NOMO-1 treated with dmso at 0.1 percent for 144 hours (cell line): ENCODE data around the gene HIGD1A.

ENCODE experiments used
- DNase-seq: peaks from one replicate; lab custom pipeline; 2025; ENCODE audit not compliant: unreplicated experiment; lab: John Stamatoyannopoulos, UW

Gene HIGD1A

DNA sequence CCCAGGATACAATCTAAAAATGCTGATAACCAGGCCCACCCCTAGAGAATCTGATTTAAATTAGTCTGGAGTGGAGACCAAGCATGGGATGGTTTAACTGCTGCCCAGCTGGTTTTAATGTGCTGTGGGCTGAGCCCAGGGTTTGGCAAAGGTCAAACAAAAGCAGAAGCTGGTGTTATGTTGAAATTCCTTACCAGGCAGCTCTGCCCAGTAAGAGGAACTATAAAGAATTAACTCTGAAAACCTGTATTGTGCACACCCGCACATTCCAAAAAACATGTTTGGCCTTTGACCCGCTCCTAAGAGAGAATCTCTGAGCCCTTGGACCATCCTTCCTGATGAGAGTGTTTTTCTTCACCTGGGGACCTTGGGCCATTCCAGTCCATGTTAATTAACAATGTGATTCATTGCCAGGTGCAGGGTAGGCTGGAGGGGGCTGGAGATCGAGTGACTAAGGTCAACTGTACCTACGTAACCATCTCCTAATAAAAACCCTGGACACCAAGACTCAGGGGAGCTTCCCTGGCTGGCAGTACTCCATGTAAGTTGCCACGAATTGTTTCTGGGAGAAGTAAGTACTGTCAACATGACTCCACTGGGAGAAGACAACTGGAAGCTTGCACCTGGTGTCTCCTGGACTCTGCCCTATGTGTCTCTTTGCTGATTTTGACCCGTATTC, 42.1 kb downstream of the HIGD1A start:
- DNase-seq, result peak; percentile 80

DNA sequence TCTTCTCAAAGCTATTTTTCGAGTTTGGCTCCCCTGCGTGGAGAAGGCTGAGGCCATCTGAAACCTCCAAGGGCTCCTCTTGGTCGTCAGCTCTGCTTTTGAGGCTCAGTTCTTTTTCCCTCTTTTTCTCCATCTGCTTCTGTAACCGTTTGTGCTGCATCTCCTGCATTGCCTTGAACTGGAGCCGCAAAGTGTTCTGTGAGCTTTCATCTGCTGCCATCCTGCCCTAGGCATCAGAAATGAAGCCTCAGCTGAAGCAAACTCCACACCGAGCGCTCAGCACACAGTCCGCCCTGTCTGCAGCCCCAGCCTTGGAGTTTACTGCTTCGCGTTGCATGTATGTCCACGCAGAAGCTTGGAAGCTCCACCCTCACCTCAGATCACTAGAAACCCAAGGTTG, 46.2 kb downstream of the HIGD1A start:
- DNase-seq, result no peak

DNA sequence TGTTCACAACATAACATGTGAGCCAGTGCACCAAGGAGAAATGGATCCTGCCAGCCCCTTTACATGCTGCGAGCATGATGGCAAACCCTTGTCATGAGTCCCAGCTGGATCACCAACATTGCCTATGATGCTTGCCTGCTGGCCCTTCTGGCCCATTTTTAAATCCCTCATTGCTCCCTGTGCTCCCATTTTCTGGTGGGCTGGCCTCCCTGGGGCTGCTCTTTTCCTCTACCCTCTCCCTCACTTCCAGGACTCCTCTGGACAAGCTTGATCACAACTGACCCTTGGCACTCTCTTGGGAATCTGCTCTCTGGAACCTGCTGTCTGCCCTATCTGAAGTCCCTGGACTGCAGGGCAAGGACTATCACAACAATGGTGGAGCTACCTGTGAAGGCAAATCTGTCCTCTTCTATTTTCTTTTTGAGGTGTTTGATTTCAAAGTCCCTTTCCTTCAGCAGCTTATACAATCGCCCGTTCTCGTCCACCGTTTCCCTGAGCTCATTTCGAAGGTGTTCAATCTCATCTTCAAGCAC, 47.5 kb downstream of the HIGD1A start:
- no peak for DNase-seq

DNA sequence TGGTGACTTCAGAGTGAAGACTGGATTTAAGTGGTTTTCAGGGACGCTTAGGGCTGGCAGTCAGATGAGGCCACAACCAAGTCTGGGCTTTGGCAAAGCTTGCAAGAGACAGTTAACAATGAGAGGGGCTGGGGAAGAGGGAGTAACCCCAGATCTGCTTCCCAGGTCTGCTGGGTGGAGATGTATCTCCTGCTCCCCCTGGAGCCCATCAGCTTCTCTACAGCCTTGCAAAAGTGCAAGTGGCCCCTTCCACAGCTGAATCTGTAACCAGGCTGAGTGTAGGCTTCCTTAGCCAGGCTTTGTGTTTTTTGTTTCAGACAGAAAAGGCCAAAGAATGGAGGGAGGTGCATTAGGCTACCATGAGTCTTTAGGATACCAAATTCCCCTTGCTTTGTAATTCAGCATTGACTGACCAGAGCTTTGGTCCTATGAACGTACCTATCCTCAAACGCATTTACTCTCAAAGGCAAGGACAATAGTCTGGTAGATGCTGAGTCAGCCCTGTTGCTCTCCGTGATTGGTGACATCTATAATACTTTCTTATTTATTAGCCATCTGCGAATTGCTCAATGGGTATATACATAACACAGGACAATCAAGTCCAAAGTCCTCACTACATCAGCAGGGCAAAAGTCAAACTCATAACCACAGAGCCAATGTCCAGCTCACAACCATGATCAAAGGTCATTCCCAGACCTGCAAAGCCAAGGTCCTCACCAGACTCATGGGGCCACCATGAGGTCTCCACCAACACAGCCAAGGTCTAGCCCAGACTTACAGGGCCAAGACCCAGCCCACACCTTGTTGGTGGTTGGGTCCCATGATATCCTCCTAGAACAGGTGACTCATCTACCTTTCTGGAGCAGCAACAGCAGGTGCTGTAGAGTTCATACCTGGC, 48.4 kb downstream of the HIGD1A start:
- DNase-seq, result peak; percentile 36

DNA sequence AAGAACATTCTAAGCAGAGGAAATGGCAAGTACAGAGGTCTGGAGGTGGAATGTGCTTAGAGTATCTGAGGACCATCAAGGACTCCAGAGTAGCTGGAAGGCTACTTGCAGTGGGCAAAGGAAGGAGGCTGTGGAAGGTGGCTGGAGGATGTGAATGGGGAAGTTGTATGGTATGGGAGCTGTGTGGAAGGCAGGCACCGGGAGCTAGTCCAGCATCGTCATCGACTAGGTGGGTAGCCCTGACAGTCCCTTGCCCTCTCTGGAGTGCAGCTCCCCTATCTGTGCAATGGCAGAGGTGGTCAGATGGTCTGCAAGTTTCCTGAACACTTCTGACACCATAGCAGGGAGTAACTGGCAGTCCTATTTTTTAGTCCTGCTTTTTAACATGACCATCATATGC, 50.5 kb downstream of the HIGD1A start:
- DNase-seq, result no peak

DNA sequence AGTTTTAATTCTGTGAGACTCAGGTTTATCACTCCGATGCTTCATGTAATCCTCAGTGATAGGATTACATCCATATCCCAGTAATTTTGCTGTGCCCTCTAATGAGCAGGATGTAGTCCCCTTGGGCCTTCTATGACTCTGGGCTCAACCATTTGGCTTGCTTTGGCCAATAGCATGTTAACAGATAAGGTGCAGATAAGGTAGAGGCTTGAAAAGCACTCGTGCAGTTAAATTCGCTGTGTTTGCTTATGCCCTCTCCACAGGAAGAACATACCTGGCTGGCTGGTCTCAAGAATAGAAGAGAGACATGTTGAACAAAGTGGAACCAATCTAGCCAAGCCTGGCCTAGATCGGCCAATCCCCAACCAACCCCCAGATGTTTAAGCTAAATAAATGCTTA, 51.3 kb downstream of the HIGD1A start:
- DNase-seq, result no peak

DNA sequence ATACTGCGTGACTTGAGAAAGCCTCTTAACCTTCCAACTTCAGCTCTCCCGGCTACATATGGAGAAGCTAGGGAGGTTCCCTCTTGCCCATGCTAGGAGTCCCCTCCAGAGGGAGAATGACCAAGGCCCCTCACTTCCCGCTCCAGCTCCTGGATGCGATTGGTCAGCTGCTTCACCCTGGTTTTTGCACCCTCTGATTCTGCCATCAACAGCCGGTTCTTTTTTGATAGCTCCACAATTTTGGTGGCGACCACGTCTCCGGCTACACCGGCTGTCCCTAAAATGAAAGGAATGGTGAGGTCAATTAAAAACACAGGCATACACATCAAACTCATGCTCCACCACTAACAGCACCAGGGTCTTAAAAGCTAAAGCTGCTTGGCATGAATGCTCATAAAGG, 51.8 kb downstream of the HIGD1A start:
- DNase-seq, result no peak

DNA sequence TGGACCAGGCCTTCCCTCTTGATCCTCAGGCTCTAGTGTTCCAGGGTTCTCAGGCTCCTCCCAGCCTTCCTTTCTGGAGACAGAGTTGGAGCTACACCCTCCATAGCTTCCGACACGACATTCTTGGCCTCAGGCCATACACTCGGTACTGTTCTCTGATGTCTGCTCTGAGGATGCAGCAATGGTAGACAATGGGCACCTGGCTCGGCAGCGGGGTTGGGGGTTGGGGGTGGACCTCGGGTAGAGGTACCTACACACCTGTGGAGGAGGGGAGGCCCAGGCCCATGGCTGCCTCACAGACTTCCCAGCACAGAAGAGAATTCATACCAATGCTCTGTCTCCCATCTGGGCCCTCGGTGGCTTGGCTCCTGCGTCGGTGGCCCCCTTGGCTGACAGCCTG, 52.7 kb downstream of the HIGD1A start:
- DNase-seq, result no peak

DNA sequence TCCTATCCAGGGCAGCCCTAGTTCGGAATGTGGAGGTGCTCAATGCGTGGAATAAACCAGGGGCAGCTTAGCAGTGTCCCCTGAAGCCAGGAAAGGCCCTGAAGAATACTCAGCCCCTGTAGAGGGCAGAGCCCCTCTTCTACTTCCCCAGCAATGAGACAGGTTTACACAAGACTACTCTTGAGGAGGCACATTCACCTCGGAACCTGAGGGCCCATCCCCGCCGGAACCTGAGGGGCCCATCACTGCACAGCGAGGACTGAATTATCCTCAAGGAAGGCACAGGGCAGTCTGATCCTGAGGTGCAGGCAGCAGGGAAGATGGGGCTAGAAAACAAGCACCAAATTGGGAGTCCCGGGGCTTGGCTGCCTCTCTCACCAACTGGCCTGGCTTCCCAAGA, 53.5 kb downstream of the HIGD1A start:
- no peak for DNase-seq

DNA sequence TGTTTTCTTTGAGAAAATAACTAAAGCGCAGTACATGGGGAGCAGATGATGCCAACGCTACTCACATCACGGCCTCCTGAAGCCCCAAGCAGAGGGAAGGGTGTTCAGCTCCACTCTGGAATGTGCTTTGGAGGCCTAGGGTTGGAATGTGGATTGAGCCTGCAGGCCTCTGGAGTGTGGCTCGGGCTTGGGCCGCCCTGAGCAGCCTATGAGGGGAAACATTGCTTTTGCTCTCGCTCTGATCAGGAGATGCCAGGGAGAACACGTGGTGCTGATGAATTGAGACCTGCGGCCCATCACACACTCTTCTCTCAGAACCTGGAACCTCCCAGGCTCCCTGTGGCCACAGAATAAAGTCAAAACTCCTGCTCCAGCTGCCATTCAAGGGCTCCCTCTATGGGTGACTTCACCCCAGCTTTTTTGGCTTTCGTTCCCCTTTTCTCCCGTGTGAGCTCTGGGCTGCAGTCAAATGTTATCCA, 54.5 kb downstream of the HIGD1A start:
- DNase-seq, result peak; percentile 48

DNA sequence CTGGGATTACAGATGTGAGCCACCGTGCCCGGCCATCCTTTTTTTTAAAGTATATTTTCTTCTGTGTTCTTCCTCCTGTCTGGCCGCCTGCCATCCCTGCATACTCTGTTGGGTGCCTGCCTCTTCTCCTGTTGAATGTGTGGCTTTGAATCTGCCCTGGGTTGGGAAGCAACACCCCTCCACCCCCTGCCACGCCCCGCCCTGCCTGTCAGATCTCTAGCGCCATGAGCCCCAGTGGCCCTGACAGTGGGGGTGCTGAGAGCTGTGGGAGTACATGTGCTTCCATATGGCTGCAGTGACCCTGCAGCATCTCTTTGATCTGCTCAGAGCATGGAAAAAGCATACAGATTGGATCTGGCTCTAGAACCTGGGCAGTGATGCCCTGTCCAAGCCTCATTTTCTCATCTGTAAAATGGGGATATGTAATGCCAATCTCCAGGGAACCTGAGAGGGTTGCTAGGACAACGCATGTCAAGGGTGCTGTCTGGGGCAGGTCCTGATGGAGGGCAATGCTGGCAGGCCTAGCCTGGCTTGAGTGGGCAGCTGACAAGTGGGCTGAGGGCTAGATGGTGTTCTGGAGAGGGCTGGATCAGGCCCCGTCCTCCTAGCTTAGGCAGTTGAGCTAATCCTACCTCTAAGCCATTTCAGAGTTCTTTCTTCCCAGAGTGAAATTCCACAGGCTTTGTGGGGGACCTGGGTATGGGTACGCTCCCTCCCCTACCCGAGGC, 55.1 kb downstream of the HIGD1A start:
- DNase-seq, result no peak

DNA sequence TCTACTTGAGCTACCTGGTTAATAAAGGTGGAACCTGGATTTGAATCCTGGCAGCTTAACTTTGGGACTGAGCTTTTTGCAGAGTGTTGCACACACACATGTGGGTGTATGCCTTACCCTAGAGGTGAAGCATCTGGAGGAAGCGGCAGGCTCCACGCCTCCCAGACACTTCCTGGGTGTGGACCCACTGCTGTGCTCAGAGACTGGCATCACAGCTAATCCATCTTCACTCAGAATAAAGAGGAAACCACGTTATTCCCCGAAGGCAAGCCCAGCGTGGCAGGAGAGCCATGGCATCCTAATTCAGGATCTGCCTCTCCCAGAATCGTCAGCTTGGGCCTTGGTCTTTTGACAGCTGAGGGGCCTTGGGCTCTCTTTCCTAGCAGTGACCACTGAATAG, 56.7 kb downstream of the HIGD1A start:
- DNase-seq, result no peak

DNA sequence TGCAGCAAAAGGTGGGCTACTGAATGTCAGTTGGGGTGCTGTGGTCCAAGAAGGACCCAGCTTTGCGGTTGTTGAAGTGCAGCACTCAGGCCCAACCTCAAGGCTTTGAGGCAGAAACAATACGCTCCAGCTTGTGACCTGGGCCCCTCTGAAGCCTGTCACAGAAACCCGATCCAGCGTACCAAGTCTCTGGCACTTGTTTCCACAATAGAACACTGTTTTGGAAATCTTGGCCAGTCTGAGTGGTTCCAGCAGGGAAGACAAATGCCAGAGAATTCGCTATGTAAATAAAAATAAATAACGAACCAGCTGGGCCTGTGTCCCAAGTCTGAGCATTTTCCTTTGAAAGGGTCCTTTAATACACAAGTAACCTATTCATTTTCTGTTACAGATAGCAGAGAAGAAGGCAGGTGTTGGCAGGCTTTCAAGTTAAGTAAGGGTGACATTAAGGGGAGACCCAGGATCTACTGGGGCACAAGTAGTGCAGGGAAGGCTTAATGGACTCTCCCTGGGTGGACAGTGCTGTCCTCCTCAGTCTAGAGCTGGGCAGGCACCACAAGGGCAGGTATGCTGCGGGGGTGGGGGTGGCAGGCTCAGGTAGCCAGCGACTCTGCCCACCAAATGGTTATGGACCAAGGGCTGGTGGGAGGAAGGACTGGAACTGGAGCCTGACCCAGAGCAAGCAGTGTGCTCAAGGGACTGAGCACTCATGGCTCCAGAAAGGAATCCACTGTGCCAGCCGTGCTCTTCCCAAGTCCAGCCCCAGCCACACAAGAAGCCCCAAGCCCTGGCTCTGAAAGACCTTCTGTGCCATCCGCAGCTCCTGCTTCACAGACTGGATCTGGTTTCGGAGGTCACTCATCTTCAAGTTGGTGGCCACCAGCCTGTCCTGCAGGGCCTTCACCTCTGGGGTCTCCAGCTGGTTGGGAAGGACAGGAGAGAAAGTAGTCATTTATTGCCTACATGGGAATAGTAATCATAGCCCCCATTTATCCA, 57.5 kb downstream of the HIGD1A start:
- no peak for DNase-seq

DNA sequence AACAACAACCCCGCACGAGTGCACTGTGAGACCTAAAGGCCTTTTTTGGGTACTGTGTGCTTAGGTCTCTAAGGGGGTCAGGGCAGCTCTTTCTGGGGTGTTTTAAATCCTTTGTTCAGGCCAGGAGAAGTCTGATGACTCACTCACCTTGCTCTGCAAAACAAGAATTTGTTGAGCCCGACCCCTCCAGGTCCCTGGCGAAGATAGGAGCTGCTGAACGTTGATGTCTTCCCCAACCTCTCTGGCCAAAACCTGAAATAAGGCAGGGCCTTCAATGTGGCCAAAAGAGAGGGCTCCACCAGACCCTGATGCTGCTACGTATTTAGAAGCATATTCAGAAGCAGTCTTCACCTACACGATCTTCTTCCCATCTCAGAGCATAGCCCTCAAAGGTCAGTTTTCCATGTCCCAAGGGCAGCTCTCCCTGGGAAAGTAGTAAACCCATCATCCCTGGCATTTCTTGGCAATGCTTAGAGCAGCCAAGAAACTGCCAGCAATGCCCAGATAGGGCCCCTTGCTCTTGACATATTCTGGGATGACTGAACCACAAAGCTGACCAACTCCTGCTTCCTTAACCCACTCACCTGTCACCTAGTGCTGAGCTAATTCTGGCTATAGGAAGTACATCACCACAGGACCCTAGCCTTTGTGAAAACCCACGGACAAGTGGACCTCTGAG, 58.4 kb downstream of the HIGD1A start:
- no peak for DNase-seq

DNA sequence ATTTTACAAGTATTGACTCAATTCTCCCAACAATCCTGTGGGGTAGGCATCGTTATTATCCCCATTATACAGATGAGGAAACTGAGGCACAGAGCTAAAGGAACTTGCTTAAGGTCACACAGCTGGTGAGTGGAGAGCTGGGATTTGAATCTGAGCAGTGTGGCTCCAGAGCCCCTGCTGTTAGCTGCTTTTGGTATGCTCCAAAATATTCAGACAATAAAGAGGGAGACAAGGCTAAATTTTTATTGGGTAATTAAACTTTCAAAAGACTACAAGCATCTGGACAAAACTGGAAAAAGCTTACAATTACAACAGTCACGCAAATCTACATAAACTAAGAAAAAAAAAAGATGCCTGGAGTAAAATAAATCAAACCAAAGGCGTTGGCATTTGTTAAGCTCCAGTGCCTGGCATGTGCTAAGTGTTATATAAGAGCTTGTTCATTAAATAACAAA, 59.0 kb downstream of the HIGD1A start:
- DNase-seq, result no peak

DNA sequence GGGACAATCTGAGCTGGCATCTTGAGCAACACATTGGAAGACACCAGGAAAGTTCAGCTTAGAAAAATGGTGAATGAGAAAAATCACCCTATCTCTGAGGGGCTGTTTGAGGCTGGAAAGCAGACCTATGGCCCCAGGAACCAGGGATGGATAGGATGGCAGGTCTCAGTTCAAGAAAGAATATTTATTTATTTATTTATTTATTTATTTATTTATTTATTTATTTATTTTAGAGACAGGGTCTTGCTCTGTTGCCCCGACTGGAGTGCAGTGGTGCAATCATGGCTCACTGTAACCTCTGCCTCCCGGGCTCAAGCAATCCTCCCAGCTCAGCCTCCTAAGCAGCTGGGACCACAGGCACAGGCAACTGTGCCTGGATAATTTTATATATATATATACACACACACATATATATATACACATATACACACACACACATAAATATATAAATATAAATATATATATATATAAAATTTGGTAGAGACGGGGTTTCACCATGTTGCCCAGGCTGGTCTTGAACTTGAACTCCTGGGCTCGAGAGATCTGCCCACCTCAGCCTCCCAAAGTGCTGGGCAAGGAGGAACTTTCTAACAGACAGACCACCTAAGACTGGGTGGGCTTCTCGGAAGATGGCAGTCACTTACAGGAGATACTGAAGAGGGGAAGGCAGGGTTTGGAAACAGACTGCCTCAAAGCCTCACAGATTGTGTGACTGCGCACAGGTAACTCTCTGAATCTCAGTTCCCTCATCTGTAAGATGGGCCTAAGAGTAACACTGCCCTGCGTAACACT, 60.9 kb downstream of the HIGD1A start:
- DNase-seq, result no peak

DNA sequence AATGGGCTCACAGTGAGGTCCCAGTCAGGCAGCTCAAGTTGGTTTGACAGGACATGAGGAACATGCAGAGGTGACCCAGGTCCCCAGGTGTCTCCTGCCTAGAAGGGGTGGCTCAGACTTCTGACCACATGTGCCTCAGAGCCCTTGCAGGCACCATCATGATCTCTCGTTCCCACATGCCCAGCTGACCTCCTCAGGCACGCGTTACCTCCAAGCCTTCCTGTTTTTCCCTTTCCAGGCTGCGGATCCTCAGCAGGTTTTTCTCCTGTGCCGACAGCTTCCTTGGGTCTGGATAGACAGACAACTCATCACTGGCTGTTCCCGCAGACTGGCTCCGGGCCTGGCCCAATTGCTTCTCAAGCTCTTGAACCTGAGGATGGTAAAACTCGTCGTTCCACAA, 61.6 kb downstream of the HIGD1A start:
- DNase-seq, result no peak

DNA sequence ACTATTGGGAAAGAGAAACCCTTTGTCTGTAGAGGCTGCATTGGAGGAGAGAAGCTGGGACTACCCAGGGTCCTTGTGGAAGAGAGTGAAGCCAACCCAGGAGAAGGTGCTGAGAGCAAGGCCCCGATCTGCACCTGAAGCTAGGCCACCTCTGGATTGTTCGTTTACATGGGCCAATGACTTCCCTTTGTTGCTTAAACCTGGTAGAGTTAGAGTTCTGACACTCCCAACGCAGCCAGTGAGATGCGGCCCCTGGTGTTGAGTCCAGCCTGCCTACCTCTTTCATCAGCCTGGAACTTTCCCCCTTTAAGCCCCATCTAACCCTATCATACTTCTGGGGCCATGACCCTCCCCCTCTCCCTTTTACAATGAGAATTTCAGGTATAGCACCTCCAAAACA, 62.0 kb downstream of the HIGD1A start:
- DNase-seq, result no peak

DNA sequence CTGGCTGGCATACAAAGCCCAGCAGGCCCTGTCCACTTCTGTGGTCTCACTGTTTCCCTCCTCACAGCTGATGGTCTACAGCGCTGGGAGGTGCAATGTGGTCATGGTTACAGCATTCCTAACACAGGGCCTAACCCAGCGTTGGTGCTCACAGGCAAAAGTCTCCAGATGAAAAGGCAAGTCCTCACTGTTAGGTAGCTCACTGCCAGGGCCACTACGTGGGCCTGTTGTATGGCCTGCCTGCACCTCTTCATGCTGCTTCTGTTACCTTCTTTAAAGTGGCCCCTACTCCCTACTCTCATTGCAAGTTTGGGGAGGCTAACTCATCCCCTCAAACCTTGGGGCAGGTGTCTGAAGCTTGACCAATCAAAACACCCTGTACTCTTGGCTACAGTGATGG, 62.5 kb downstream of the HIGD1A start:
- DNase-seq, result no peak
